SH-SY5Y (cell line): Measurements from ENCODE around the gene DHX40.

ENCODE experiments used
- GATA2 ChIP-seq: IDR thresholded peaks from 2 replicates; pipeline ENCODE4 v1.6.1; 2011; ENCODE audit warnings: mild to moderate bottlenecking, low read depth, low read length
- GATA3 ChIP-seq: IDR thresholded peaks from 2 replicates; pipeline ENCODE4 v1.6.1; 2011; ENCODE audit warnings: low read depth, mild to moderate bottlenecking, low read length, moderate library complexity

The DHX40 gene

GRCh38 chr17:59633658-59634359, 68.4 kb downstream of the DHX40 start:
- TF ChIP-seq GATA3 = no peak
- TF ChIP-seq GATA2 = no peak

GRCh38 chr17:59634632-59635541, 69.5 kb downstream of the DHX40 start:
- TF ChIP-seq GATA3 (no peak), GATA2 (no peak)

GRCh38 chr17:59637611-59638310, 72.4 kb downstream of the DHX40 start:
- no peak for TF ChIP-seq GATA2
- TF ChIP-seq GATA3 = no peak

GRCh38 chr17:59638553-59638952, 73.1 kb downstream of the DHX40 start:
- TF ChIP-seq GATA3 = no peak
- no peak for TF ChIP-seq GATA2

- TF ChIP-seq GATA2 = no peak
- TF ChIP-seq GATA3 = no peak
These were observed 76.5 kb downstream of the DHX40 start for GRCh38 chr17:59641799-59642484.

GRCh38 chr17:59642565-59642964, 77.2 kb downstream of the DHX40 start:
- no peak for TF ChIP-seq GATA3
- no peak for TF ChIP-seq GATA2

GRCh38 chr17:59643159-59644140, 78.0 kb downstream of the DHX40 start:
- TF ChIP-seq GATA3 (no peak), GATA2 (no peak)

- no peak for TF ChIP-seq GATA3
- TF ChIP-seq GATA2 = no peak
These were observed 81.9 kb downstream of the DHX40 start for GRCh38 chr17:59647288-59647687.

GRCh38 chr17:59649886-59650285, 84.5 kb downstream of the DHX40 start:
- TF ChIP-seq GATA2 = no peak
- TF ChIP-seq GATA3 = no peak

GRCh38 chr17:59650642-59651041, 85.2 kb downstream of the DHX40 start:
- TF ChIP-seq GATA3 = no peak
- TF ChIP-seq GATA2 = no peak

- TF ChIP-seq GATA2 (no peak), GATA3 (no peak)
These were observed 85.9 kb downstream of the DHX40 start for GRCh38 chr17:59651346-59651745.

GRCh38 chr17:59652119-59652518, 86.7 kb downstream of the DHX40 start:
- no peak for TF ChIP-seq GATA3
